Stimulated activated CD4-positive, alpha-beta T cell treated with anti-CD3 and anti-CD28 coated beads, Interleukin-12 subunit alpha, Interleukin-12 subunit beta, amount 100 ng/mL, for 4 hours (primary cell): Measurements from ENCODE around the gene ZNF484.
"Not testable (repeated sequence)": the region's sequence is repeated elsewhere in the genome, so short reads cannot be mapped to it uniquely, and the experiment has no call there.

Experiments used
- DNase-seq: peaks from one replicate; pipeline ENCODE4 v3.0.0-alpha.2; 2020

The ZNF484 gene

GRCh38 chr9:92877531-92878430 lies at the start of gene ZNF484:
ZNF484 (minus strand) TSS chr9:92878038; CDS start chr9:92875029, 3,009 bp downstream.
- peak; percentile 95 for DNase-seq

- DNase-seq: no peak
Observed at GRCh38 chr9:92920437-92920836, 42.6 kb upstream of the ZNF484 start.

- DNase-seq: no peak
Observed at GRCh38 chr9:92917176-92917800, 39.5 kb upstream of the ZNF484 start.

- no peak for DNase-seq
Observed at GRCh38 chr9:92911511-92912475, 34.0 kb upstream of the ZNF484 start.

GRCh38 chr9:92905137-92905536 lies 27.3 kb upstream of the ZNF484 start:
- DNase-seq: not testable (repeated sequence)

- DNase-seq: no peak
Observed at GRCh38 chr9:92897323-92897722, 19.5 kb upstream of the ZNF484 start.

- DNase-seq: no peak
Observed at GRCh38 chr9:92895812-92896436, 18.1 kb upstream of the ZNF484 start.

- DNase-seq: no peak
Observed at GRCh38 chr9:92894711-92895362, 17.0 kb upstream of the ZNF484 start.

GRCh38 chr9:92893916-92894610 lies 16.2 kb upstream of the ZNF484 start:
- DNase-seq: not testable (repeated sequence)

- not testable (repeated sequence) for DNase-seq
Observed at GRCh38 chr9:92892276-92892675, 14.4 kb upstream of the ZNF484 start.

- DNase-seq: no peak
Observed at GRCh38 chr9:92890761-92891160, 12.9 kb upstream of the ZNF484 start.

- no peak for DNase-seq
Observed at GRCh38 chr9:92887880-92888338, 10.1 kb upstream of the ZNF484 start.

GRCh38 chr9:92886846-92887610 lies 9.2 kb upstream of the ZNF484 start:
- DNase-seq: not testable (repeated sequence)

- not testable (repeated sequence) for DNase-seq
Observed at GRCh38 chr9:92883666-92884405, 6.0 kb upstream of the ZNF484 start.

GRCh38 chr9:92882276-92882675 lies 4.4 kb upstream of the ZNF484 start:
- no peak for DNase-seq

- DNase-seq: no peak
Observed at GRCh38 chr9:92875373-92875772, 2.5 kb downstream of the ZNF484 start.

GRCh38 chr9:92870289-92870688 lies 7.5 kb downstream of the ZNF484 start:
- no peak for DNase-seq

GRCh38 chr9:92866600-92866999 lies 11.2 kb downstream of the ZNF484 start:
- DNase-seq: not testable (repeated sequence)

GRCh38 chr9:92864152-92864551 lies 13.7 kb downstream of the ZNF484 start:
- DNase-seq: no peak

GRCh38 chr9:92860867-92861266 lies 17.0 kb downstream of the ZNF484 start:
- no peak for DNase-seq
